SK-N-SH treated with all-trans-retinoic acid at 6 μM for 48 hours (cell line): Measurements from ENCODE around the gene CFAP20DC.

Experiments
- ATAC-seq: fragments of 200-7000 bp; cut with Tn5 transposase; 3 replicates; pipeline ENCODE4 v1.9.1; 2020; ENCODE audit warnings: mild to moderate bottlenecking, moderate library complexity
- BACH2 ChIP-seq: fragments of 250-450 bp; sonication (Bioruptor Pico); IDR thresholded peaks from 2 replicates; pipeline ENCODE4 v1.9.0; 2021; ENCODE audit warnings: mild to moderate bottlenecking, borderline replicate concordance
- CREB5 ChIP-seq: fragments of 250-450 bp; sonication (Bioruptor Pico); IDR thresholded peaks from 2 replicates; pipeline ENCODE4 v1.5.1; 2020; ENCODE audit warnings: low read depth, mild to moderate bottlenecking, moderate library complexity
- CSDC2 ChIP-seq: fragments of 250-450 bp; sonication (Bioruptor Pico); IDR thresholded peaks from 2 replicates; pipeline ENCODE4 v1.5.0; 2020; ENCODE audit warnings: mild to moderate bottlenecking, moderate library complexity
- CSRNP3 ChIP-seq: fragments of 250-450 bp; sonication (Bioruptor Pico); IDR thresholded peaks from 2 replicates; pipeline ENCODE4 v1.5.1; 2021; ENCODE audit warnings: mild to moderate bottlenecking, moderate library complexity
- ESRRG ChIP-seq: fragments of 250-450 bp; sonication (Bioruptor Pico); IDR thresholded peaks from 2 replicates; pipeline ENCODE4 v1.6.1; 2021; ENCODE audit warnings: mild to moderate bottlenecking
- GLIS3 ChIP-seq: fragments of 250-450 bp; sonication (Bioruptor Pico); IDR thresholded peaks from 2 replicates; pipeline ENCODE4 v1.5.0; 2020; ENCODE audit warnings: mild to moderate bottlenecking, moderate library complexity
- ISL1 ChIP-seq: fragments of 250-450 bp; sonication (Bioruptor Pico); IDR thresholded peaks from 2 replicates; pipeline ENCODE4 v2.1.2; 2022; ENCODE audit warnings: mild to moderate bottlenecking, moderate library complexity
- POU6F1 ChIP-seq: fragments of 250-450 bp; sonication (Bioruptor Pico); IDR thresholded peaks from 2 replicates; pipeline ENCODE4 v1.8.0; 2021; ENCODE audit warnings: low read depth, mild to moderate bottlenecking, moderate library complexity, borderline replicate concordance
- SNAI2 ChIP-seq: fragments of 250-450 bp; sonication (Bioruptor Pico); IDR thresholded peaks from 2 replicates; pipeline ENCODE4 v1.5.0; 2020; ENCODE audit warnings: mild to moderate bottlenecking, moderate library complexity
- TCF4 ChIP-seq: fragments of 250-450 bp; sonication (Bioruptor Pico); IDR thresholded peaks from 2 replicates; pipeline ENCODE4 v1.8.0; 2021; ENCODE audit warnings: mild to moderate bottlenecking, moderate library complexity, borderline replicate concordance
- ZC3H10 ChIP-seq: fragments of 250-450 bp; sonication (Bioruptor Pico); IDR thresholded peaks from 2 replicates; pipeline ENCODE4 v1.5.1; 2021; ENCODE audit warnings: mild to moderate bottlenecking, moderate library complexity
- ZFP3 ChIP-seq: fragments of 250-450 bp; sonication (Bioruptor Pico); IDR thresholded peaks from 2 replicates; pipeline ENCODE4 v1.5.0; 2020; ENCODE audit warnings: mild to moderate bottlenecking, moderate library complexity
- ZFP30 ChIP-seq: fragments of 450-650 bp; formaldehyde crosslinking; IDR thresholded peaks from 2 replicates; pipeline ENCODE4 v1.5.0; 2022; ENCODE audit warnings: mild to moderate bottlenecking, moderate library complexity
- ZNF565 ChIP-seq: fragments of 450-650 bp; formaldehyde crosslinking; conservative IDR thresholded peaks from 2 replicates; pipeline ENCODE4 v1.5.0; 2020; ENCODE audit warnings: low read depth, mild to moderate bottlenecking, moderate library complexity
- ZNF70 ChIP-seq: fragments of 450-650 bp; formaldehyde crosslinking; IDR thresholded peaks from 2 replicates; pipeline ENCODE4 v1.5.0; 2020; ENCODE audit warnings: mild to moderate bottlenecking, moderate library complexity
- ZNF8 ChIP-seq: fragments of 450-650 bp; formaldehyde crosslinking; IDR thresholded peaks from 2 replicates; pipeline ENCODE4 v1.5.0; 2020; ENCODE audit warnings: mild to moderate bottlenecking, moderate library complexity
- TF ChIP-seq, protein P1 (sequence below): fragments of 250-450 bp; sonication (Bioruptor Pico); IDR thresholded peaks from 2 replicates; pipeline ENCODE4 v1.8.0; 2020; ENCODE audit warnings: mild to moderate bottlenecking, moderate library complexity, borderline replicate concordance

CFAP20DC gene

GRCh38 chr3:58724336-58724735, 325.5 kb downstream of the CFAP20DC start (continued):
- TF ChIP-seq POU6F1 (CRISPR knock-in tag): no peak

DNA sequence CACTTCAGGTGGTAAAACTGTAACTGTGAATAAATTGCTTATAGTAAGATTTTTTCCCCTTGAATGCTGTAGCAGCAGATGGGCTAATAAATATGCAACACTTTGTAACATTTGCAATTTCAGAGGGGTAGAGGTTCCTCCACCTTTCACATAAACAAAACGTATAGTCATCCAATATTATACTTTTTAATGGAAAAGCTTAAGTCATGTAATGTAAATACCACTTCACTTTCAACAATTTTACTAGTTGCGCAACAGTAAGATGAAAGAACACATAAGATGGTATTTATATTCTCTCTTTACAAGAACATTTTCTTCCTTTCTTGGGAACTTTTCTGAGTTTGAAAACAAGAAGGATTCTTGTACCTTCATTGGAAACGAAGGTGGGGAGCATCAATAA, 326.7 kb downstream of the CFAP20DC start:
- TF ChIP-seq CSRNP3 (no peak), ZFP3 (no peak), ZNF565 (CRISPR knock-in tag) (no peak), ISL1 (CRISPR knock-in tag) (no peak), ZFP30 (CRISPR knock-in tag) (no peak), ESRRG (no peak), ZC3H10 (CRISPR knock-in tag) (no peak), BACH2 (no peak), CSDC2 (no peak), TCF4 (CRISPR knock-in tag) (no peak), GLIS3 (no peak), SNAI2 (CRISPR knock-in tag) (no peak), POU6F1 (CRISPR knock-in tag) (no peak), ZNF8 (CRISPR knock-in tag) (no peak), CREB5 (CRISPR knock-in tag) (no peak)
- TF ChIP-seq, protein P1, sequence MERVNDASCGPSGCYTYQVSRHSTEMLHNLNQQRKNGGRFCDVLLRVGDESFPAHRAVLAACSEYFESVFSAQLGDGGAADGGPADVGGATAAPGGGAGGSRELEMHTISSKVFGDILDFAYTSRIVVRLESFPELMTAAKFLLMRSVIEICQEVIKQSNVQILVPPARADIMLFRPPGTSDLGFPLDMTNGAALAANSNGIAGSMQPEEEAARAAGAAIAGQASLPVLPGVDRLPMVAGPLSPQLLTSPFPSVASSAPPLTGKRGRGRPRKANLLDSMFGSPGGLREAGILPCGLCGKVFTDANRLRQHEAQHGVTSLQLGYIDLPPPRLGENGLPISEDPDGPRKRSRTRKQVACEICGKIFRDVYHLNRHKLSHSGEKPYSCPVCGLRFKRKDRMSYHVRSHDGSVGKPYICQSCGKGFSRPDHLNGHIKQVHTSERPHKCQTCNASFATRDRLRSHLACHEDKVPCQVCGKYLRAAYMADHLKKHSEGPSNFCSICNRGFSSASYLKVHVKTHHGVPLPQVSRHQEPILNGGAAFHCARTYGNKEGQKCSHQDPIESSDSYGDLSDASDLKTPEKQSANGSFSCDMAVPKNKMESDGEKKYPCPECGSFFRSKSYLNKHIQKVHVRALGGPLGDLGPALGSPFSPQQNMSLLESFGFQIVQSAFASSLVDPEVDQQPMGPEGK (CRISPR knock-in tag): no peak
- ATAC-seq: no peak

- TF ChIP-seq TCF4 (CRISPR knock-in tag): peak; percentile 32; the same call in 1 of the 2 replicates
- TF ChIP-seq ZNF70 (CRISPR knock-in tag): no peak
- ATAC-seq: no peak
Measured at GRCh38 chr3:58722561-58722960, 327.3 kb downstream of the CFAP20DC start.

DNA sequence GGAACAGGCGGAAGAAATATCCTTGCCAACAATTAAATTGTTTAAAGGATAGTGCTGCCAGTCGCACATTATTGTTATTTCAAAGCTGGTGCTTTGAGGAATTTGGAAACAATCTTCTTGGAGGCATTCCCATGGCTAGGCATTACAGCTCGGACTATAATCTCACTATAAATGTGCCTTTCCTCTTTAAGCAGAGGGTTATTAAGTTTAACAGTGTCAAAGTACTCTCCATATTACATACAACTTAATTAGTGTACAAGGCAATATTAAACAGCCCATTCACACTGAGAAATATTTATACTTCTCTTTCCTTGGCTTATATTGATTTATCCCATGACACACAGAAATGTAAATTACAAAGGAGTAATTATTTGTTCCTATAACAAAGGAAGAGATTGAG, 329.3 kb downstream of the CFAP20DC start:
- TF ChIP-seq ESRRG (no peak), CREB5 (CRISPR knock-in tag) (no peak), TCF4 (CRISPR knock-in tag) (no peak), CSRNP3 (no peak)
- ATAC-seq: no peak
